ENCODE data around the gene PIGH.
"Not testable (repeated sequence)": the region's sequence is repeated elsewhere in the genome, so short reads cannot be mapped to it uniquely, and the experiment has no call there.

PIGH gene

GRCh38 chr14:67551123-67551522 is 48.9 kb downstream of the PIGH start:
- no peak overlapping the region for H3K4me3 ChIP-seq (ENCODE audit: low read depth, low read length)
- H3K9ac ChIP-seq (ENCODE audit: low read depth, low read length) = no peak overlapping the region

DNA sequence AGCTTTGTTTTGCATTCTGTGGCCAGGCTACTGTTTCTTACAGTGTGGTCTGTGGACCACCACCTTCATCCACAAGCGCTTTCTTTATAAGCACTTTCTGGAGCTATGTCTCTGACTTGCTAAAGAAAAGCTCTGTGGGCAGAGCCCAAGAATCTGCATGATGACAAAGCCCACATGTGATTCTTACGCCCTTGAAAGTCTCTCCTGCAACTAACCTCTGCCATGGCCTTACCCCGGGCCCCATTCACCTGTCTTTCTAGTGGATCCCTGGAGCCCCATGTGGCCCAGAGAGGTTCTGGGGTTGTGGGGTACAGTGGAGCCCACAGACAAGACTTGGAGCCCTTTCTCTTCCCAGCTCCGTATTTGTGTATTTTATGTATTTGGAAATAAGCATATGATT is 50.3 kb downstream of the PIGH start:
- Histone ChIP-seq H3K9me3 (ENCODE audit: control insufficient read depth, insufficient read depth, low read length) (no peaks in the 10 kb centered on the region), H3K27me3 (ENCODE audit: control insufficient read depth, insufficient read depth, low read length) (no peaks in the 10 kb centered on the region), H3K27ac (ENCODE audit: low read depth, low read length) (no peak overlapping the region), H3K9ac (ENCODE audit: low read depth, low read length) (no peak overlapping the region), H3K4me1 (ENCODE audit: control insufficient read depth, insufficient read depth, low read length) (no peaks in the 10 kb centered on the region), H3K36me3 (ENCODE audit: control insufficient read depth, insufficient read depth, low read length) (peaks cover 15% of the 10 kb centered on the region; the same call in 1 of the 2 replicates), H3K4me3 (ENCODE audit: low read depth, low read length) (no peak overlapping the region)

More at GRCh38 chr14:67551123-67551522, 48.9 kb downstream of the PIGH start:
- no peaks in the 10 kb centered on the region for H3K4me1 ChIP-seq (ENCODE audit: control insufficient read depth, insufficient read depth, low read length)
- H3K27me3 ChIP-seq (ENCODE audit: control insufficient read depth, insufficient read depth, low read length) = no peaks in the 10 kb centered on the region
- H3K36me3 ChIP-seq (ENCODE audit: control insufficient read depth, insufficient read depth, low read length) = peaks cover 11% of the 10 kb centered on the region
- H3K9me3 ChIP-seq (ENCODE audit: control insufficient read depth, insufficient read depth, low read length) = no peaks in the 10 kb centered on the region
- H3K27ac ChIP-seq (ENCODE audit: low read depth, low read length) = no peak overlapping the region

DNA sequence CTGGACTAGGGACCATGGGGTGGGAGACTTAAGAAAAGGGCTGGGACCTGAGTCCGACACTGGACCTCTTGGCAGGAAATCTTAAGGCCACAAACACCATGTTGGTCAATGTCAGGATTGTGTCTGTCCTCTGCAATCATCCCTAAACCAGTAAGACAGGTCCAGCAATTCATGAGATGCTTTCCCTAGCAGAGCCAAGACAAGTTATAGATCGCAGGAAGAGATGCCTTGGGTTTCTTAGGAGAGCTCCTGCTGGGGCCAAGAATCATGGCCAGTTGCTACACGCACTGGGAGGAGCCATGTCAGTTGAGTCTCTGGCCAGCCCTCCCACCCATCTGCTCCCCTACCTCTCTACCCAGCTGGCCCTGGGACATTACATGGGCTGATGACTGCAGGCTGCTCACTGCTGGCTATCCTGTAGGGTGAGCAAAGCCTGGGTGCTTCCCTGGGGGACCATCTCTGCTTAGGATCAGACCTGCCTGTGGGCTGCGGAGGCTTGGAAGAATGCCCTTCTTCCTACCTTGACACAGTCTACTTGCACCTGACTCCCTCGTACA is 52.8 kb downstream of the PIGH start:
- Histone ChIP-seq H3K4me3 (ENCODE audit: low read depth, low read length) (no peak overlapping the region), H3K27me3 (ENCODE audit: control insufficient read depth, insufficient read depth, low read length) (no peaks in the 10 kb centered on the region), H3K4me1 (ENCODE audit: control insufficient read depth, insufficient read depth, low read length) (peaks cover 2% of the 10 kb centered on the region), H3K36me3 (ENCODE audit: control insufficient read depth, insufficient read depth, low read length) (peaks cover 22% of the 10 kb centered on the region; the same call in 1 of the 2 replicates), H3K27ac (ENCODE audit: low read depth, low read length) (no peak overlapping the region), H3K9ac (ENCODE audit: low read depth, low read length) (no peak overlapping the region), H3K9me3 (ENCODE audit: control insufficient read depth, insufficient read depth, low read length) (no peaks in the 10 kb centered on the region)

DNA sequence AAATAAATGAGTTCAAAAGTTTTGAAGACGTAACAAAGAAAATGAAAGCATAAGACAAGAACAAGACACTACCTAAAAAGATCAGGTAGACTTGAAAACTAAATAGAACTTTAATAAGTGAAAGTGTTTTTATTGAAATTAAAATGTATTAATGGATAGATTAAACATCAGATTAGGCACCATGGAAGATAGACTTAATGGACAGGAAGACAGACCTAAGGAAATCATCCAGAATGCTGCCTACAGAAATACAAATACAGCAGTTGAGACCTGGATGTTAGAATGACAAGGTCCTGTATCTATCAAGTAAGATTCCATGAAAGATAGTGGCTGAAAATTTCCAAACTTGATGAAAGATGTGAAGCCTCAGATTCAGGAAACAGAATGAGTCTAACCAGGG is 55.5 kb downstream of the PIGH start:
- no peaks in the 10 kb centered on the region for H3K9me3 ChIP-seq (ENCODE audit: control insufficient read depth, insufficient read depth, low read length)
- H3K9ac ChIP-seq (ENCODE audit: low read depth, low read length) = no peak overlapping the region
- no peak overlapping the region for H3K4me3 ChIP-seq (ENCODE audit: low read depth, low read length)
- H3K27me3 ChIP-seq (ENCODE audit: control insufficient read depth, insufficient read depth, low read length) = no peaks in the 10 kb centered on the region
- peaks cover 22% of the 10 kb centered on the region; the same call in 1 of the 2 replicates for H3K36me3 ChIP-seq (ENCODE audit: control insufficient read depth, insufficient read depth, low read length)
- H3K4me1 ChIP-seq (ENCODE audit: control insufficient read depth, insufficient read depth, low read length) = peaks cover 19% of the 10 kb centered on the region
- no peak overlapping the region for H3K27ac ChIP-seq (ENCODE audit: low read depth, low read length)

DNA sequence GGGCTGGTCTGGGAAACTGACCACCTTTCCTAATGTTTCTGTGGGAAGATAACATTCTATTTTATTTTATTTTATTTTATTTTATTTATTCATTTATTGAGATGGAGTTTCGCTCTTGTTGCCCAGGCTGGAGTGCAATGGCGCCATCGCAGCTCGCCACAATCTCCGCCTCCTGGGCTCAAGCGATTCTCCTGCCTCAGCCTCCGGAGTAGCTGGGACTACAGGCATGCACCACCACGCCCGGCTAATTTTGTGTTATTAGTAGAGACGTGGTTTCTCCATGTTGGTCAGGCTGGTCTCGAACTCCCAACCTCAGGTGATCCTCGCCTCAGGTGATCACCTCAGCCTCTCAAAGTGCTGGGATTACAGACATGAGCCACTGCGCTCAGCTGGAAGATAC is 57.4 kb downstream of the PIGH start:
- Histone ChIP-seq H3K36me3 (ENCODE audit: control insufficient read depth, insufficient read depth, low read length) (peaks cover 22% of the 10 kb centered on the region; the same call in 1 of the 2 replicates), H3K4me1 (ENCODE audit: control insufficient read depth, insufficient read depth, low read length) (peaks cover 27% of the 10 kb centered on the region)
- not testable (repeated sequence) for H3K9me3 ChIP-seq (ENCODE audit: control insufficient read depth, insufficient read depth, low read length); H3K4me3 ChIP-seq (ENCODE audit: low read depth, low read length); H3K27ac ChIP-seq (ENCODE audit: low read depth, low read length); H3K27me3 ChIP-seq (ENCODE audit: control insufficient read depth, insufficient read depth, low read length); H3K9ac ChIP-seq (ENCODE audit: low read depth, low read length)

GRCh38 chr14:67541448-67542387 is 58.4 kb downstream of the PIGH start:
- H3K4me3 ChIP-seq (ENCODE audit: low read depth, low read length) = peak overlapping the region; percentile 33
- no peaks in the 10 kb centered on the region for H3K27me3 ChIP-seq (ENCODE audit: control insufficient read depth, insufficient read depth, low read length)
- H3K27ac ChIP-seq (ENCODE audit: low read depth, low read length) = peak overlapping the region; percentile 68
- H3K9ac ChIP-seq (ENCODE audit: low read depth, low read length) = no peak overlapping the region
- H3K4me1 ChIP-seq (ENCODE audit: control insufficient read depth, insufficient read depth, low read length) = peaks cover 27% of the 10 kb centered on the region
- peaks cover 16% of the 10 kb centered on the region; the same call in 1 of the 2 replicates for H3K36me3 ChIP-seq (ENCODE audit: control insufficient read depth, insufficient read depth, low read length)
- no peaks in the 10 kb centered on the region for H3K9me3 ChIP-seq (ENCODE audit: control insufficient read depth, insufficient read depth, low read length)
